Calu3 (cell line): ENCODE results near the gene RPL29. TPM values are rescaled to one million over a fixed set of nuclear protein-coding genes. Genes with fewer than 3 reads are reported as not detected.

ENCODE experiments used
- BruUV-seq: library from RNA; stranded (reverse); fragments of 400-500 nt; replicated peaks from 2 replicates; lab custom pipeline; 2021; lab: Mats Ljungman, UMichigan
- CTCF ChIA-PET: fragments of 300-600 bp; sonication (Branson Sonifier 250); formaldehyde crosslinking; loops from one replicate; lab custom pipeline; 2022; ENCODE audit warnings: antibody characterized with exemption; lab: Charles Lee
- DNase-seq: peaks from one replicate; pipeline ENCODE4 v3.0.0; 2022
- H3K27ac Mint-ChIP-seq: one replicate; pipeline ENCODE4 v1.8.0; 2022; ENCODE audit warnings: mixed read lengths; ENCODE audit not compliant: unreplicated experiment
- H3K27me3 Mint-ChIP-seq: one replicate; pipeline ENCODE4 v1.8.0; 2022; ENCODE audit warnings: mixed read lengths; ENCODE audit not compliant: unreplicated experiment
- H3K36me3 Mint-ChIP-seq: one replicate; pipeline ENCODE4 v1.8.0; 2022; ENCODE audit warnings: mild to moderate bottlenecking, moderate library complexity, mixed read lengths; ENCODE audit not compliant: insufficient read depth, unreplicated experiment
- H3K4me1 Mint-ChIP-seq: one replicate; pipeline ENCODE4 v1.8.0; 2022; ENCODE audit warnings: mild to moderate bottlenecking, low read depth, mixed read lengths; ENCODE audit not compliant: unreplicated experiment
- H3K4me3 Mint-ChIP-seq: one replicate; pipeline ENCODE4 v1.8.0; 2022; ENCODE audit warnings: mild to moderate bottlenecking, low read depth, moderate library complexity, mixed read lengths; ENCODE audit not compliant: unreplicated experiment
- H3K9me3 Mint-ChIP-seq: one replicate; pipeline ENCODE4 v1.8.0; 2022; ENCODE audit warnings: low read depth, mixed read lengths; ENCODE audit not compliant: unreplicated experiment
- intact Hi-C: fragments of 100-400 bp; cut with micrococcal nuclease; formaldehyde crosslinking; loops from one replicate; pipeline ENCODE4 v1.10.0; 2022; ENCODE audit not compliant: unreplicated experiment
- total RNA-seq: library from RNA; stranded (reverse); gene quantifications from 2 replicates; pipeline ENCODE4 v1.2.3, GENCODE V29; 2022
- TF ChIP-seq, protein P1 (sequence below): fragments of 200-600 bp; IDR thresholded peaks from one replicate; pipeline ENCODE4 v1.8.0; 2022; ENCODE audit warnings: antibody characterized with exemption; ENCODE audit not compliant: unreplicated experiment

RPL29 gene
- total RNA-seq, 1 experiment from 2014 or later, result 782 TPM

- H3K4me3 Mint-ChIP-seq, result no peak overlapping the region
- intact Hi-C loops, result no loop called here
- no peaks in the 10 kb centered on the region for H3K9me3 Mint-ChIP-seq
- CTCF ChIA-PET, result no interaction called here
- no peaks in the 10 kb centered on the region for H3K4me1 Mint-ChIP-seq
- no peaks in the 10 kb centered on the region for H3K36me3 Mint-ChIP-seq
- TF ChIP-seq, protein P1, sequence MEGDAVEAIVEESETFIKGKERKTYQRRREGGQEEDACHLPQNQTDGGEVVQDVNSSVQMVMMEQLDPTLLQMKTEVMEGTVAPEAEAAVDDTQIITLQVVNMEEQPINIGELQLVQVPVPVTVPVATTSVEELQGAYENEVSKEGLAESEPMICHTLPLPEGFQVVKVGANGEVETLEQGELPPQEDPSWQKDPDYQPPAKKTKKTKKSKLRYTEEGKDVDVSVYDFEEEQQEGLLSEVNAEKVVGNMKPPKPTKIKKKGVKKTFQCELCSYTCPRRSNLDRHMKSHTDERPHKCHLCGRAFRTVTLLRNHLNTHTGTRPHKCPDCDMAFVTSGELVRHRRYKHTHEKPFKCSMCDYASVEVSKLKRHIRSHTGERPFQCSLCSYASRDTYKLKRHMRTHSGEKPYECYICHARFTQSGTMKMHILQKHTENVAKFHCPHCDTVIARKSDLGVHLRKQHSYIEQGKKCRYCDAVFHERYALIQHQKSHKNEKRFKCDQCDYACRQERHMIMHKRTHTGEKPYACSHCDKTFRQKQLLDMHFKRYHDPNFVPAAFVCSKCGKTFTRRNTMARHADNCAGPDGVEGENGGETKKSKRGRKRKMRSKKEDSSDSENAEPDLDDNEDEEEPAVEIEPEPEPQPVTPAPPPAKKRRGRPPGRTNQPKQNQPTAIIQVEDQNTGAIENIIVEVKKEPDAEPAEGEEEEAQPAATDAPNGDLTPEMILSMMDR, result no peak
- no peak overlapping the region for H3K27ac Mint-ChIP-seq
- no peak for DNase-seq
- peaks cover 27% of the 10 kb centered on the region for H3K27me3 Mint-ChIP-seq
- BruUV-seq, result no TSS peak
Observed at GRCh38 chr3:51957520-51958205, 38.0 kb downstream of the RPL29 start.

DNA sequence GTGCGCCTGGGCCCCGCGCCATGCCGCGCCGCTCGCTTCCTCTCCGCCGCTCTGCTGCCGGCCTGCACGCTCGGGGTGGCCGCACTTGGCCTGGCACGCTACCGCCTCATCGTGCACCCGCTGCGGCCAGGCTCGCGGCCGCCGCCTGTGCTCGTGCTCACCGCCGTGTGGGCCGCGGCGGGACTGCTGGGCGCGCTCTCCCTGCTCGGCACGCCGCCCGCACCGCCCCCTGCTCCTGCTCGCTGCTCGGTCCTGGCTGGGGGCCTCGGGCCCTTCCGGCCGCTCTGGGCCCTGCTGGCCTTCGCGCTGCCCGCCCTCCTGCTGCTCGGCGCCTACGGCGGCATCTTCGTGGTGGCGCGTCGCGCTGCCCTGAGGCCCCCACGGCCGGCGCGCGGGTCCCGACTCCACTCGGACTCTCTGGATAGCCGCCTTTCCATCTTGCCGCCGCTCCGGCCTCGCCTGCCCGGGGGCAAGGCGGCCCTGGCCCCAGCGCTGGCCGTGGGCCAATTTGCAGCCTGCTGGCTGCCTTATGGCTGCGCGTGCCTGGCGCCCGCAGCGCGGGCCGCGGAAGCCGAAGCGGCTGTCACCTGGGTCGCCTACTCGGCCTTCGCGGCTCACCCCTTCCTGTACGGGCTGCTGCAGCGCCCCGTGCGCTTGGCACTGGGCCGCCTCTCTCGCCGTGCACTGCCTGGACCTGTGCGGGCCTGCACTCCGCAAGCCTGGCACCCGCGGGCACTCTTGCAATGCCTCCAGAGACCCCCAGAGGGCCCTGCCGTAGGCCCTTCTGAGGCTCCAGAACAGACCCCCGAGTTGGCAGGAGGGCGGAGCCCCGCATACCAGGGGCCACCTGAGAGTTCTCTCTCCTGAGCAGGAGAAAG, 39.6 kb downstream of the RPL29 start:
- Mint-ChIP-seq H3K9me3 (no peaks in the 10 kb centered on the region), H3K4me3 (peak overlapping the region; percentile 55), H3K36me3 (no peaks in the 10 kb centered on the region), H3K4me1 (no peaks in the 10 kb centered on the region), H3K27ac (no peak overlapping the region), H3K27me3 (peaks cover 42% of the 10 kb centered on the region)
- TF ChIP-seq, protein P1, result peak; percentile 31
- peak; percentile 58 for DNase-seq
- BruUV-seq, result no TSS peak
- CTCF ChIA-PET, result no interaction called here
- intact Hi-C loops, result no loop called here

GRCh38 chr3:51955175-51955892, 40.4 kb downstream of the RPL29 start, which contains the start of gene GPR62:
GPR62 (plus strand) TSS chr3:51955381; CDS start chr3:51955653, 272 bp downstream.
- Mint-ChIP-seq H3K9me3 (no peaks in the 10 kb centered on the region), H3K4me1 (no peaks in the 10 kb centered on the region), H3K27me3 (peaks cover 47% of the 10 kb centered on the region), H3K4me3 (peak within 1 kb of the TSS; percentile 55), H3K36me3 (no peaks in the 10 kb centered on the region), H3K27ac (no peak within 1 kb of the TSS)
- BruUV-seq, result no TSS peak
- DNase-seq, result no peak
- CTCF ChIA-PET, result no interaction called here
- intact Hi-C loops, result no loop called here
- TF ChIP-seq, protein P1, result no peak

GRCh38 chr3:51954713-51955112, 41.0 kb downstream of the RPL29 start:
- TF ChIP-seq, protein P1, result no peak
- intact Hi-C loops, result no loop called here
- H3K36me3 Mint-ChIP-seq, result no peaks in the 10 kb centered on the region
- DNase-seq, result no peak
- peaks cover 47% of the 10 kb centered on the region for H3K27me3 Mint-ChIP-seq
- H3K27ac Mint-ChIP-seq, result no peak overlapping the region
- H3K4me1 Mint-ChIP-seq, result no peaks in the 10 kb centered on the region
- H3K4me3 Mint-ChIP-seq, result no peak overlapping the region
- BruUV-seq, result no TSS peak
- no peaks in the 10 kb centered on the region for H3K9me3 Mint-ChIP-seq
- CTCF ChIA-PET, result no interaction called here
